Posterior vena cava (tissue), 2 donors: ENCODE data around the gene FAM131C. TPM values are rescaled to one million over a fixed set of nuclear protein-coding genes. Genes with fewer than 3 reads are reported as not detected.
A peak's percentile ranks its signal among the peaks of the same experiment; 100 is the strongest.
"Not testable (repeated sequence)": the region's sequence is repeated elsewhere in the genome, so short reads cannot be mapped to it uniquely, and the experiment has no call there.

Source experiments
- DNase-seq: peaks from one replicate; pipeline ENCODE4 v3.0.0-alpha.2; 2020; ENCODE audit warnings: low spot score
- intact Hi-C, 2 donors: fragments of 100-400 bp; cut with DNase I; formaldehyde crosslinking; loops; one replicate each; pipeline versions ENCODE4 v1.14.1 to v1.14.2; 2022 to 2023
- total RNA-seq, 2 donors: library from RNA; stranded (reverse); fragmentation: NEBNext Ultra II Directional; extraction: Animal tissue kit (Norgen Biotek cat#: 25700); gene quantifications; one replicate each; pipeline ENCODE4 v1.2.1, GENCODE V29; 2021
- donor health status: DM: yes; HTN: yes; CAD: no.
- donor health status: DM: yes; HTN: yes; CAD: no.

Gene FAM131C
- total RNA-seq, 2 donors from 2014 or later: 0.88 to 1.2 TPM

DNA sequence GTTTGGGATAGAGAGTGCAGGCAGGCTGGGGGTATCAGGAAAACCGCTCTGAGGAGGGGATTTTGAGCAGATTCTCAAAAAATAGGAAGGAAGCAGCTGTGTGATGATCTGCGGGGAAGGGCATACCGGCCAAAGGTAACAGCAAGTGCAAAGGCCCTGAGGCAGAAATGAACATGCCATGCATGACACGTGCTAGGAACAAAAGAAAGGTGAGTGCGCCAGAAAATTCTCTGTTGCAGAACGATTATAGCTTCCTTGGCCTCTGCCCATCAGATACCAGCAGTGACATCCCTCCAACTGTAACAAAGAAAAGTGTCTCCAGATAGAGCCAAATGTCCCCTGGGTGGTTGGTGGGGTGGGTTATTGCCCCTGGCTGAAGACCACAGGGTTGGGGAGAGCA, 37.0 kb upstream of the FAM131C start:
- DNase-seq: no peak
- intact Hi-C loops: no loop called here

DNA sequence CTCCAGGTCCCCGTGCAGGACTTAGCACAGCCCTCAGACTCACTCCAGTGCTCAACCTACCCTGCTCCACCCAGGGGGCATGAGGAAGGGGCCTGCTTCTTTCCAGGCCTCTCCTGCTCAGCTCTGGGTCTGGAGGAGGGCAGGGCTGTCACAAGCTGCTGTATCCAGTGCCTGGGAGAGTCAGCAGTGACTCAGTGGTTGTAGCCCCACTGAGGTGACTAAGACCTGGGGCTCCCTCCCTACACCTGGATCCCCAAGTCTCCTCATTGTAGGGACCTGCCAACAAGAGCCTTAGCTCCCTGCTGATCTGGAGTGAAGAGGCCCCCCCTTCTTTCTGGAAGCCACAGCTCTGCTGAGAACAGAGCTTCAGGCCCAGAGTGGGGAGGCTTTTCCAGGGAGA, 36.1 kb upstream of the FAM131C start:
- no peak for DNase-seq
- intact Hi-C loops: loop anchor here in 1 of 2 donors (5.0 kb wide), 1 partner anchor 373 kb away; no protein-coding TSS in a partner anchor

DNA sequence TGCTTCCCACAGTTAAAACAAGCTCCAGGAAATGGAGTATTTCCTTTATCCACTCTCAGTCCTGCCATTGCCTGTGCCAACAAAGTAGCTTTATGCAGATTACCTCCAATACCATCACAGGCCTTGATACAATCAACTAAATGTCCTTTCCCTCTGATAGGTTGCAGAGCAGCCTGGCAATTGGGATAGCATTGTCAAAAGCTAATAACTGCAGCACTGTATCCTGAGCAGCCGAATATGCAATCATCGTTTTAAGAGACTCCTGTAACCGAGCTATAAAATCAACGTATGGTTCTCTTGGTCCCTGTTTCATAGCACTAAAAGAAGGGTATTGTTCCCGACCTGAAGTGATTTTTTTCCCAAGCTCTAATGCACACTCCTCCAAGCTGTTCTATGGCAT, 33.6 kb upstream of the FAM131C start:
- DNase-seq: not testable (repeated sequence)
- intact Hi-C loops: loop anchor here in 1 of 2 donors (5.0 kb wide), 1 partner anchor 375 kb away; no protein-coding TSS in a partner anchor

DNA sequence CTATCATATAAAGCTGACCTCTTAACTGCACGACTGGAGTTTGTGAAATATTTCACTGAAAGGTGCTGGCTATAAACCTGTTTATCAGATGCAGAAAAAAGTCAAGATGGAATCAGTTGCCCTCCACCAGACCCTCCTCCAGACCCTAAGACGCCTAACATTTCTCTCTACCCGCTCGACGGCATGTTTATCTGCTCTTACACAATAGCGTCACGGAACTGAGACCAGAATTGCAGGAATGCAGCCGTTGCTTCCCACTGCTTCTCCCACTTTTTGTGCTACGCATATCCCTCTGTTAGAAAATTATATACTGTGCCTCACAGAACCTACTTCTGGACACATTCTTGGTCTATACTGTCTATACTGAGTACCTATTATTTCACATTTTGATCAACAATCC, 28.2 kb upstream of the FAM131C start:
- DNase-seq: no peak

DNA sequence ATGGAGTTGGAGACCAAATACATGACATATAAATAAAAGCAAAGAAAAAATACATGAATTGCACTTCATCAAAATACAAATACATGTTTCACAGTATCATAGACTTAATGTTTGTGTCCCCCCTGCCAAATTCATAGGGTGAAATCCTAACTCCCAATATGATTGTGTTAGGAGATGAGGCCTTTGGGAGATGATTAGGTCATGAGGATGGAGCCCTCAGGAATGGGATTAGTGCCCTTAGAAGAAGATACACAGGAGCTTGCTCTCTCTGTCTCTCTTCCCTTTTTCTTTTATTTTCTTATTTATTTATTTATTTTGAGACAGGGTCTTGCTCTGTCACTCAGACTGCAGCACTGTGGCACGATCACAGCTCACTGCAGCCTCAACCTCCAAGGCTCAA, 26.0 kb upstream of the FAM131C start:
- no peak for DNase-seq
- intact Hi-C loops: no loop called here

More for the DNA sequence above, 28.2 kb upstream of the FAM131C start:
- intact Hi-C loops: no loop called here

DNA sequence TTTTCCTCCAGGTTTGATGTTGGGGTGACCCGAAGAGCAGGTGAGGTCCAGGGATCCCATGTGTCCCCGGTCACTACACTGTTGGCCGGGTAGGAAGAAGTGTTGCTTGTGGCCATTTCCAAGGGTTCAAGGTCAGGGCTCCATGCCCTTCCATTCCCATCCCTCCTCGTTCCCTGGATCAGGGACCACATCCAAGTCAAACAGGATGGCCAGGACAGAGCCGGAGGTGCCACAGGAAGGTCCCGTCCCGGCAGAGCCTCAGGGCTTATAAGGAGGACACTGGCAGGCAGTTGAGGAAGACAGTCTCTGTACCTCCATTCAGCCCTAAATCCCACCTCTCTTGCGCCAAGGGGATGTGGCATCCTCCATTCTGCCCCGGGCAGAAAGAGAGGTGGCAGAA, 22.0 kb upstream of the FAM131C start:
- no peak for DNase-seq
- intact Hi-C loops: no loop called here

DNA sequence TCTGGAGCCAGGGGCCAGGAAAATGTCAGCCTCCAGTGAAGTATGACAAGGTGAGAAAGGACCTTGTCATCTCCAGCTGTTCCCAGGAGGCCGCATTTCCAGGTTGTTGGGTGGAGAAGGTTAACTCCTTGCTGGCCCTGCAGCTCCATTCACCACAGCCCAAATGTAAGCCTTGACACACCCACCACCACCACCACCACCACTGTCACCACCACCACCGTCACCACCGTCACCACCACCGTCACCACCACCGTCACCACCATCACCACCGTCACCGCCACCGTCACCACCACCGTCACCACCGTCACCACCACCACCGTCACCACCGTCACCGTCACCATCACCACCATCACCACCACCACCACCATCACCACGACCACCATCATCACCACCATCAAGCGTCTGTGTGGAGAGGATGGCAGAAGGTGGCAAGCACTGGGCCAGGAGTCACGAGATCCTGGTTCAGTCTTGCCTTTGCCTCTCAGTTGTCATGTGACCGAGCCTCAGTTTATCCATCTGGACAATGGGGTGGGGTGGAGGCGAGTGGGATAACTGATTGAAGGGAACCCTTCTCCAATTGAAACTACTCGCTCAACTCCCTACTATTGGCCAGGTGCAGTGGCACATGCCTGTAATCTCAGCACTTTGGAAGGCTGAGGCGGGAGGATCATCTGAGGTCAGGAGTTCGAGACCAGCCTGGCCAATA, 21.2 kb upstream of the FAM131C start:
- intact Hi-C loops: no loop called here
- DNase-seq: peak; percentile 12

DNA sequence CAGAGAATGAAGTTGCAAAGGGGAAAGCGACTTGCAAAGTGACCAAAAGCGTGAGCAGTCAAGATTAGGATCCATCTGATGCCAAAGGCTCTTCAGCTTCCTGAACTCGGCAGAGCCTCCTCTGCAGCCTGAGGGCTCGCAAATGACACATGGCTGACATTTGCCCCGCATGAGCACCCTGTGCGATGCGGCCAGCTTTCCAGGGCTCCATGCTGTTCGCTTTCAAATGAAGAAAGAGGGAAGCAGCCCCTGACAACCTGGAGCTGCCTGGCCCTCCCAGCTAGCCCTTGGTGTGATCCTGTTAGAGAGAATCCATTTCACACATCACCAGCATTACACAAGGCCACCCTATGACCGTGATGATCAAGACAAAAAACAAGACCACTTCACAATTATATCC, 20.2 kb upstream of the FAM131C start:
- intact Hi-C loops: no loop called here
- DNase-seq: no peak

DNA sequence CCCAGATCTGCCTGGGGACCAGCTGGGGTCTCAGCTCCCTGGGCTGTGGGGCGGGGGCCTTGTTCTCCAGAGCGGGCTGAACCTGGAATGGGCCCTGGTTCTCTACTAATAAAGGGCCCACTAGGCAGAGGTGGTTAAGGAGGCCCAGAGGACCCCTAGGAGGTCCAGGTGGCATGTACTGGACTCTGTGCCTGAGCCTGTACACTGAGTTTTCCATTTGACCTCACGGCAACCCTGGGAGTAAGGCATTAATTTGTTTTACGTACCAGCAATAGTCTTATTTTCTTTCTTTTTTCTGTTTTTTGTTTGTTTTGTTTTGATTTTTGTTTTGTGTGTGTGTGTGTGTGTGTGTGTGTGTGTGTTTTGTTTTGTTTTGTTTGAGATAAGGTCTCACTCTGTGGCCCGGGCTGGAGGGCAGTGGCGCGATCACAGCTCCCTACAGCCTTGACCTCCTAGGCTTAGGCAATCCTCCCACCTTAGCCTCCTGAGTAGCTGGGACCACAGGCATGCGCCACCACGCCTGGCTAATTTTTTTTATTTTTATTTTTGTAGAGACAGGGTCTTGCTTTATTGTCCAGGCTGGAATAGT, 19.6 kb upstream of the FAM131C start:
- intact Hi-C loops: no loop called here

DNA sequence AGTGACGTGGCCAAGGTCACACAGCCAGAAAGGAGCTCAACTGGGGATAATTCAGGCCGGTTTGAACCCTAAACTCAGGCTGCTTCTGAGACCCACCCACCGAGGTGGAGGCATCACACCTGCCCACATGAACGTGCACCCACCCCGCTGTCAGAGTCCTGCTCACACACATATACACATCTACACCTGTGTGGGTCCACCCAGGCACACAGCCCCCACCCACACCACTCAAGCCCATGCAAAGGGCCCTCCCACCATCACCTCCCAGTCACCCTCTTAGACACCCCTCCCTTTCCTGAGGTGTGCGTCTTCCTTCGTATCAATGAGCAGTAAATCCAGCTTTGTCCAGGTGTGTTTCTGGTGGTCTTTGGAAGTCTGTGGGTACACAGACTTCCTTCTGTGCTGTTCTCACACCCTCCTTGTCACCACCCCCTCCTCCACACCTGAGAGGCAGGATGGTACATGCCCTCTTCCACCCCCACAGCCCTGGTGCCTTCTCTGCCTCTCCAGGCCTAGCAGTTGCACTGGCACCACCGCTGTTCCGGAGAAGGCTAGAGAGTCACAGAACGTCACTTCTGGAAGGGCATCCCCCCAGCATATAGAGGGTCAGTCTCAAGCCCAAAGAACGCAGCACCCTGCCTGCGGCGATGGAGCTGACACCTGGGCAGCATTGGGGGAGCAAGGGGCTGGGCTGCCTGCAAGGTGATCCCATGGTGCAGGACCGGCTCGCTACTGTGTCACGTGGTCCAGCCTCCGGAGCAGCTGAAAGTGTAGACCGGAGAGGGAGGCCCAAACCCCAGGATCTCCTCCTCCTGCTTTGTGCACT, 18.9 kb upstream of the FAM131C start:
- no peak for DNase-seq
- intact Hi-C loops: no loop called here

More for the DNA sequence above, 19.6 kb upstream of the FAM131C start:
- no peak for DNase-seq

DNA sequence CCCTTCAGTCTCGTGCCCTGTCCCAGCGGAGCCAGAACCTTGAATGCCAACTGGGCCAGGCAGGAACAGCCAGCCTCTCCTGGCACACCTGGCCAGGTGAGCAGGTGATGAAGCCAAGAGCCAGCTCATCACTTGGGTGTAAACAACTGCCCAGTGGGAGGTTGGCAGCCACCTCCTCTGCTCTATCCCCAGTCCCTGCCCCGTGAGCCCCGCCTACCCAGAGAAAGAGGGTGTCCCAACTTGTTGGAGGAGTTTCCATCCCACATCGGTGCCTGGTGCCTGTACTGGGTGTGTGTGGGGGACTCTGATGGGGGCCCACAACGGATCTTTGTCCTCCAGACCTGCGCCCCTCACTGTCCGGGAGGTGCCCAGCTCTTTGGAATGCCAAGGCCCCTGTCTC, 17.8 kb upstream of the FAM131C start:
- DNase-seq: no peak
- intact Hi-C loops: no loop called here

DNA sequence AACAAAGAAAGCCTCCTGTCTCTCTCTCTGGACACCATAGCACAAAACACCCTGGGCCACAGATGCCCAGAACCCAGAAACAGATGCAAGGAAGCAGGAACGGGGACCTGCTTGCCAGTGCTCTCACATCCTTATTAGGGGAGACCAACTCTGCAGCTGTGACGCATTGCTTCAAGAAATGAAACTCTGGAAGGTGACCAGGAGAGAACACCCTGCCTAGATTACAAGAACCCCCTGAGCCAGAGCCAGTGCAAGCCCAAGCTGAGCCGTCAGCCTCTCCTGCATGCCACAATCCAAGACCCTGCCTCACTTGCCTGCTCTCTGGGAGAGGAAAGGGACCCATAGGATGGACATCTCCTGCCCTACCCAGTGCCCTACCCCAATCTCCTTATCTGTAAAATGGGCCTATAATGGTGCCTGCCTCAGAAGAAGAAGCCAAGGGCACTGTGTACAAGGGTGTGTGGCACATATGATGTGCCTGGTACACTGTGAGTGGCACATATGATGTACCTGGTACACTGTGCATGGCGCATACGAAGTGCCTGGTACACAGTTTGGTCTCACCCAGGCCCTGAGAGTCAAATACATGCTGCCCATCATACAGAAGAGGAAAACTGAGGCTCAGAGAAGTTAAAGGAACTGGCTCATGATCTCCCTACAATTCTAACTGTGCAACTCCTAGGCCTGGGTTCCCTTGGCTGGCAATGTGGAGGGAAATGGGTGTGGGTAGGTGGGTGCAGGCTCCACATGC, 16.8 kb upstream of the FAM131C start:
- intact Hi-C loops: no loop called here
- peak; percentile 56 for DNase-seq

DNA sequence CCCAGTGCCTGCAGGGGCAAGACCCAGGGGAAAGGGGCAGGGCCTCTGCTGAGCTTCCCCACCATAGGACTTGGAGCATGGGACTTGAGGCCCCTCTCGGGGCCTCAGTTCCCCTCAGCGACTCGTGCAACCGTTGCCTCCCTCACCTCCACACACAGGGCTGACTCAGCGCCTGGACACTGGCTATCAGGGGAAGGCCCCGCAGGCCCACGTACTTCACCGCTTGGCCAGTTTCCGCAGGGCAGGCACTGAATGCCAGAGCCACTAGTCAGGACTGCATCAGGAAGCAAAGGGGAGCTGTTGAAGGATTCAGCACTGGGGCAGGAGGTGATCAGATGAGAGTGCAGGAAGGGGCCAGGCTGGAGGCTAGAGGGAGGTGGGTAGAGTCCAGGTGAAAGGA, 15.5 kb upstream of the FAM131C start:
- intact Hi-C loops: no loop called here
- DNase-seq: peak; percentile 63

DNA sequence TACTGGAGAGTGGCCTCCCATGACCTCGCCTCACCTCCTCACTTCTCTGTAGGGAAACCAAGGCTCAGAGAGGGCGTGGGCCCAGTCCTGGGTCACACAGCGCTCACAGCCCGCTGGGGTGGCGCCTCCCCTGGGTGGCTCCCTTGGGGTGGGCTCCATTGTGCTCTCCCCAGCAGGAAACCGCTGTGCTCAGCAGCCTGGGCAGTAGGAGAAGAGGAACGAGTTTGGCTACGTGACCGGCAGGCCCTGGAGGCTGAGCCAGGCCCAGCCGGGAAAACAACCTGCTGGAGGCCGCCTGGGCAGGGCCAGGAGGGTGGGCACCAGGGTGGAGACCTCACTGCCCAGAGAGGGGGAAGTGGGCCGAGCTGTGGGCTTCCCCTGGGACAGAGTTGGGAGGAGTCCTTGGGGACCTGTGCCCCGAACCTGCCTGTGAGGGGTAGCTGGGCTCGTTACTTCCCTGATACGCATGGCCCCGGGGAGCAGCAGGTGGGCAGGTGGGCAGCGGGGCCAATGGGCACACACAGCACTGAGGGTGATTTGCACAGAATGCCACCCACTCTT, 15.0 kb upstream of the FAM131C start:
- DNase-seq: peak; percentile 78
- intact Hi-C loops: no loop called here

DNA sequence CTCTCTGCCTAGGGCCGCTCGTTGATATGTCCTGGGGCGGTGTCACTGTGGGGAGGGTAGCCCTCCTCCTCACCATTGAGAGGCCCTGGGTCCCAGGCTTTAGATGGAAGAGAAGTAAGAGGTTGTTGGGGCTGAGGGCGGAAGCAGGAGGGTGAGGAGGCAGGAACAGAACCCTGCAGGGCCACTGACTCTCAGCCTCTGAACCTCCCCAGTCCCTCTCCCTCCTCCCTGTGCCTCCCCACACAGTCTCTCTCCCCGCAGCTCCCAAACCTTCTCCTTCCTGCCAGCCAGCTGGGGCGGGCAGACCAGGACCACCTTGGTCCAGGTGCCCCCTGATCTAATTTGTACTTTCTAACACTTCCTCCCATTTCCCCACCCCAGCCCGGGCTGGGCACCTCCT, 14.3 kb upstream of the FAM131C start:
- no peak for DNase-seq
- intact Hi-C loops: no loop called here

DNA sequence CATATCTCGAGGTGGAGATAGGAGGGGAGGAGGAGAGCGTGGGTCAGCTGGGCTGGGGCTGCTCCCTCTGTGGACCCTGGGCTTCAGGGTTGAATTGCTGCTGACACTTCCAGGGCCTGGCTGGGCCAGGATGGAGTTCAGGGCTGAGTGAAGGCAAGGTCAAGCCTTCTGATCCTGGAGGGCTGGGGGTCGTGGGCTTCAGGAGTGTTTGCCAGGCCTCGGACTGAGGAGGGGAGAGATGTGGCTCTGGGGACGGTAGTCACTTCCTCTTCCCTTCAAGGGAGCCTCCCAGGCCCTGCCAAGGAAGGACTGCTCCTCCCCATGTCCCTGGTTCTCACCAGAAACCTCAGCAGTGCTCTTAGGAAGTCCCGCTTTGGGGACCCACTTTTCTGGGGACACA, 12.1 kb upstream of the FAM131C start:
- intact Hi-C loops: no loop called here
- DNase-seq: no peak

DNA sequence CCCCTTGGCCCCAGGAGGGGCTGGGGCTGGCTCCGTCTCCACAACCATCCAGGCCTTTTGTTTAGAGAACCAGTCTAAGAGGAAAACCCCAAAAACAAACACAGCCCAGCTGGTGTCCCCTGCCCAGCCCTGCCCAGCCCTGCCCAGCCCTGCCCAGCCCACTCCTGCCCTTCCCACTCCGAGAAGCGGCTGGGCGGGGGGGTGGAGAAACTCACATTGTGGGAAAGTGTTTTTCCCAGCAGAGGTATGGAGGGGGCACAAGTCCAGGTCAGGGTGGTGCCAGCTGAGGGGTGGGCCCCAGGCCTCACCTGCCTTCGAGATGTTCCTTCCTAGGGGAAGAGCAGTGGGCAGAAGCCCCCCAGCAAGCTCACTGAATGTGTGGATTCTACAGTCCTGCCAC, 10.0 kb upstream of the FAM131C start:
- peak; percentile 63 for DNase-seq

DNA sequence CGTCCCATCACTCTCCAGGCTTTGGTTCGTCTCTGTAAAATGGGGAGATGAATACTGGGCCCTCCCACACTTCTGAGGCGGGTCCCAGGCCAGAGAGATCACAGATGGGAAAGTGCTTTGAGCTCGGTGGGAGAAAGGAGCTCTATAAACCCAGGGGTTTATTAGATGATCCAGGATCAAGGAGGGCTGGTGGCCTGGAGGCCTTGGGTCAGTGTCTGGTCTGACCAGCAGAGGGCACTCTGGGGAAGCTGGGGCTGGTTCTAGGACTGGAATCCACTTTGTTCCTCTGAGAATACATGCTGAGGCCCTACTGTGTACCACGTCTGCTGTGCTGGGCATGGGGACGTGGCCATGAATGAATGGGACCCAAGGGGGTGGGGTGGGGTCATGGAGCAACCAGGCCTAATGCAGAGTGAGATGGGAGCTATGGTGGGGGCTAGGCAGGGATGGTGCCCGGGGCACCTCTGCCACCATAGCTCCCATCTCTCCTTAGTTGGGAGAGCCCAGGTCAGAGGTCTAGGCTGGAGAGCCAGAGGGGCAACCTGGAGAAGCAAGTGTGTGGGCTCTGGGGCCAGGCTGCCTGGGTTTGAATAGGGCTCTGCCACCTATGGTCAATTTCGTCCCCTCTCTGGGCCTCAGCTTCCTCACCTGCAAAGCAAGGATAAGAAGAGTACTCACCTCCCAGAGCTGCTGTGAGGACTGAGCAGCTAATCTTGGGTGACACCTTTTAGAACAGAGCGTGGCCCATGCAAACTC, 9.0 kb upstream of the FAM131C start:
- intact Hi-C loops: loop anchor here in 1 of 2 donors (5.0 kb wide), 1 partner anchor 60 kb away; no protein-coding TSS in a partner anchor
- DNase-seq: no peak

More for the DNA sequence above, 10.0 kb upstream of the FAM131C start:
- intact Hi-C loops: loop anchor here in 1 of 2 donors (5.0 kb wide), 1 partner anchor 59 kb away; no protein-coding TSS in a partner anchor
